ENCODE data around the gene CLEC16A.
"Not testable (repeated sequence)": the region's sequence is repeated elsewhere in the genome, so short reads cannot be mapped to it uniquely, and the experiment has no call there.

The CLEC16A gene

DNA sequence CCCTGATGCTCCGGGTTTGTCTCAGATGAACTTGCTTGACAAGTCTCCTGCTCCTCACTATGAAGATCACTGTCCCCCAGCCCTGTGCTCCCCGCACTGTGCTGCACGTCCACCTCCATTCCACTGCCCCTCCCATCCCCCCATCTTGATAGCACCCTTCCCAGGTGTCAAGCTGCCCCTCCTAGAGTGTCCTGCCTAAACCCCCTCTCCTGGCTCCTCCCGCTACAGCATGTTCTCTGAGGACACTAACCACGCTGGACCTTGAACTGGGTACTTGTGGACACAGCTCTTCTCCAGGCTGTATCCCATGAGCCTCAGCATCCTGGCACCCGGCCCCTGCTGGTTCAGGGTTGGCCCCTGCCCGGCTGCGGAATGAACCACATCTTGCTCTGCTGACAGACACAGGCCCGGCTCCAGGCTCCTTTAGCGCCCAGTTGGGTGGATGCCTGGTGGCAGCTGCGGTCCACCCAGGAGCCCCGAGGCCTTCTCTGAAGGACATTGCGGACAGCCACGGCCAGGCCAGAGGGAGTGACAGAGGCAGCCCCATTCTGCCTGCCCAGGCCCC lies 20.6 kb upstream of the CLEC16A start:
- DNase-seq = peak; percentile 61

DNA sequence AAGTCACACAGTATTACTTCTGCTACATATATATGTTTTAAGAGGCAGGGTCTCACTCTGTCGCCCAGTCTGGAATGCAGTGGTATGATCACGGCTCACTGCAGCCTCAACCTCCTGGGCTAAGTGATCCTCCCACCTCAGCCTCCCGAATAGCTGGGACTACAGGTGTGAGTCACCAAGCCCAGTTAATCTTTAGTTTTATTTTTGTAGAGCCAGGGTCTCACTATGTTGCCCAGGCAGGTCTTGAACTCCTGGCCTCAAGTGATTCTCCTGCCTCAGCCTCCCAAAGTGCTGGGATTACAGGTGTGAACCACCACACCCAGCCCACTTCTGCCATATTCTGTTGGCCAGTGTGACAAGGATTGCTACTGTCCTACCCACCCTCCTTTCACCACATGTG lies 19.1 kb upstream of the CLEC16A start:
- not testable (repeated sequence) for DNase-seq

DNA sequence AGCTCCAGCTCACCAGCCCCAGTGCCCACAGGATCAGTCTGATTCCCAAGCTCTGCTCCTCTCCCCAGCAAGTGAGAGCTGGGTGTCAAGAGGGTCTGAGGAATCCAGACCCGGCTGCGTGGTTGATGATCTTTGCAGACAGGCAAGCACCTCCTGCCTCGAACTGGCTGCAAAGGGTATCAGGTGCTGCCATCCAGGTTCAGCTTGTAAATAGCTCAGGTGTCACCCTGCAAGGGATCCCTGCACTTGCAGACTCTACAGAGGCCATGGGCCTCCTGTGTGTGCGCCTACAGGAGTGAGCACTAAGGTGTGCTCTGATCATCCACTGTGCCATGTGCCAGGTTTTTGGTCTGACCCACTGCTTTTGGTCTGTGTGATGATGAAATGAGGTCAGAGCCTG lies 18.3 kb upstream of the CLEC16A start:
- no peak for DNase-seq

DNA sequence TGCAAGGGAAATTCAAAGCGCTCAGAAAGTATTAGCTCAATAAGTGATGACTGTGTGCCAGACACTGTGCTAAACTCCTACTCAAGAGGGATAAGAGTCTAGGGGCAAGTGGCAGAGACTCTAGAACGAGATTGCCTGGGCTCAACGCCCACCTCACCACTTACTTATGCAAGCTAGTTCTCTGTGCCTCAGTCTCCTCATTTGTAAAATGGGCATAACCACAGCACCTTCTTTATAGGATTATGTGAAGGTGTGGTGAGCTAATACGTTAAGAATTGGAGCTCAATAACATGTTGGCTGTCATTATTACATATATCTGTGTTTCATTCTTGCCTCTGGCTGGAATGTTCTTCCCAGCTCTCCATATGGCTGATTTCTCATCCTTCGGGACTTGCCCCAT lies 17.5 kb upstream of the CLEC16A start:
- no peak for DNase-seq

DNA sequence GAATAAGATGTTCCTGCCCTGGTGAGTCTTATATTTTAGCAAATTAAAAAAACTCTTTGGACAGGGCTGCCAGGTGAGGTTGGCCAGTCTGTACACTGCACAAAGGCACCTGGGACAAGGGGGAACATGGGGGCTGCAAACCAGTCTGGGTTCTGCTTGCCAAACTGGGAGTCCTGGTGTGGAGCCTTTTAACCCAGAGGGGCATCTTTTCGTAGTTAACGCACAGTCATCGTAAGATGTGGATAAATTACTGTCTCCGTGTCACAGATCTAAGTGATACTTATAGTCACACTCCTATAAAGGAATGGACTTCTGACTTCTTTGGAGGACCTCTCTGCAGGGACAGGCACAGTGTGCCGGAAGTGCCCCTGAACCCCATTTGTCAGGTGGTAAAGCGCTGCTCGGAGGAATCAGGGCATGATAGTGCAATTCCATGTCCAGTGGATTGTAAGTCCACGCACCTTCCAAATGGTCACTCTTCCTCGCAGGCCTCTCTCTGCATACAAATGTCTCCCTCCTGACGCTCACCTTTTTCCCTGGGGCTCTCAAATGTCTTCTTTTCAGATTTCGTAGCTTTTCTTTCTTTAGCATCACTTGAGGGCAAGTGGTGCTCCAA lies 16.8 kb upstream of the CLEC16A start:
- no peak for DNase-seq

DNA sequence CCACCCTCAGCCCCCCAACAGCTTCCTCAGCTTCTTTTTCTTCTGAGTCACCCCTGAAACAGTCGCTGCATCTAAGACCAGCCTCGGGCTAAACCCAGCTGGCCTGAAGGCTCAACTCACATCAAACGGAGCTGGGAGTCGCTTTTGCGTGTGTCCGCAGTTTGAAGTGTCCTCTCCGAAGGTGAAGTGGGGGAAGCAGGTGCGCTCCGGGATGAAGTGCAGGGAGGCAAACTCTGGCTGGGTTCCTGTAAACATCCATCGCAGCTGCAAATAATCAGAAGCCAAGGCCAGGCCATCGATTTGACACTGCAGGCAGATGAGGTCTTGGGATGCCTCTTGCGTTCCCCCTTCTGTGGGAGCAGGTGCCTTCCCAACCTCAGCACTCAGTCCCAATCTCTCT lies 15.3 kb upstream of the CLEC16A start:
- DNase-seq = not testable (repeated sequence)

DNA sequence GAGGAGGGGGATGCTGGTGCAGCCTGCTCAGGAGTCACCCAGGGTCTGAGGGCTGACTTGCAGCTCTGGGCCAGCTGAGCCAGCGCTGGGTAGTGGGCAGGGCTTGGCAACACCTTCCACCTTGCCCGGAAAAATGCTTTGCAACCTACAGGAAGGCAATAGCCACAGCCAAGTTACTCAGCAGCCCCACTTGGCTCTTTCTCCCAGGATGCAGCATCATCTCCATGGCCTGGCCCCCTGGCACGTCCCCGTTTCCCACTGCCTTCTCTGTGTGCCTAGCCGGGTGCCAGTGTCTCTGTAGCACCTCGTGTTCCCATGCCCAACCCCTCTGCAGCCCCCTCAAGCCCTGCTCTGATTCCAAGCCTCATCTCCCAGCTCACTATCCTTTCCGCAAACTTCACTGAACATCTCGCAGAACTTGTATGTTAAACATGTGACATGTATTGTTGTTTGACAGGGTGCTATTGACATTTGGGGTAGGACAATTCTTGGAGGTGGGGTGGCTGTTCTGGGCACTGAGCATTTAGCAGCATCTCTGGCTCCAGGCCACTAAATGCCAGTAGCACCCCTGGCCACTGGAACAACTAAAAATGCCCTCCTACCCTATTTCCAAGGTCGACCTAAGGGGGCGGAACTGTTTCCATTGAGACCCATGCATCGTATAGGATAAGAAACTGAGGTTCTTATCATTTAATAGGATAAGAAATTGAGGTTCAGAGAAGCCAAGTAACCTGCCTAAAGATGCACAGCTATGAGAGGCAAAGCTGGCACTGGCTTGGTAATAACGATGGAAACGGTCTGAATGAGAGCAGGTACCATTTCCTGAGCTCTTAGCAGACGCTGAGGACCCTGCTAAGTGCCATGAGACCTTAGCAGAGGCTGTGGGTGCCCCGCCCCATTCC lies 14.3 kb upstream of the CLEC16A start:
- no peak for DNase-seq

DNA sequence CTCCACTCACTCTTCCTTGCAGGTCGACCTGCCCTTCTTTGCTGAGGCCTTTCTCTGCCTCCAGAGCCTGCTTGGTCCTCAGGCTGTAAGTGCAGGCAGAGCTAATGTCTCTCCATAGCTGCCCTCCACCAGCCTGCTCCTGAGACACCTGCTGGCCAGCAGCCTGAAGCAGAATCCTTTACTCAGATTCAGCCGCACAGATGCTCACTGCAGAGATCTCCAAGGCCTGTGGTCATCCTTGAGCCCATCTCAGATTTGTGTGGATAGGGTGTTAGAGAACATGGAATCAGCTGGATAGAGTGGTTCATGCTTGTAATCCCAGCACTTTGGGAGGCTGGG lies 13.6 kb upstream of the CLEC16A start:
- DNase-seq = no peak

DNA sequence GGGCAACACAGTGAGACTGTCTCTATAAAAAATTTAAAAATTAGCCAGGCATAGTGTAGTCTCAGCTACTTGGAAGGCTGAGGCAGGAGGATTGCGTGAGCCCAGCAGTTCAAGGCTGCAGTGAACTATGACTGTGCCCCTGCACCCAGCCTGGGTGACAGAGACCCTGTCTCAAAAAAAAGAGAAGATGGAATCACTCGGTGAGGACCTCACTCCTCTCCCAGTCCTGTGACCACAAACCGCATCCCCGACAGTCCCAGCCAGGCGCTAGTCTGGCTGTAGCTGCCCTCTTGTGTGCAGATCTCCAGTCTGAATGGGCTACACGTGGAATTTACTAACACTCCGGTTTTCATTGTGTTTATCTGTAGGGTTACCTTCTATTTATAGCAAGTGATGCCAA lies 13.2 kb upstream of the CLEC16A start:
- DNase-seq = no peak

DNA sequence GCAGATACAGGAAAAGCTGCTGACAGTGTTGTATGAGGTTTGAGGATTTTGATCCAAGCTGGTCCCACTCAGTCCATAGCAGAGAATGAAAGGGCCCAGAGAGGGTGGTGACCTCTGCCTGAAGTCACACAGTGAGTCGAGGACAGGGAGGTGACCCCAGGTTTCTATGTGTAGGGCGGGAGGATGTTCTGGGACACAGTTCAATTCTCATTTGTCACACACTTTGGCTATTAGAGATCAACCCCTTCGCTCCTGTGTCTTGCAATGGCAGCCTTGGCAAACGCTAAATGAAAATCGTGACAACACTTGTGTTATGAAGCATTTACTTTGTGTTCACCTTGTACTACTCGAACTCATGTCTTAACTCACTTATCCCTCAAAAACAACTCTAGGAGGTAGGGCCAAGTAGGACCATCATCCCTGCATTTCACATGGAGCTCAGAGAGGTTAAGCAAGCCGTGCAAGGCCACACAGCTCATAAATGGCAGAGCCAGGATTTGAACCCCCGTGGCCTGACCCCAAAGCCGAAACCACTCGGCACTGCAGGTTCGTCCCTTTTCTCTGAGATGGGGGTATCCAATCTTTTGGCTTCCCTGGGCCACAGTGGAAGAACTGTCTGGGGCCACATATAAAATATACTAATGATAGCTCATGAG lies 12.3 kb upstream of the CLEC16A start:
- no peak for DNase-seq

DNA sequence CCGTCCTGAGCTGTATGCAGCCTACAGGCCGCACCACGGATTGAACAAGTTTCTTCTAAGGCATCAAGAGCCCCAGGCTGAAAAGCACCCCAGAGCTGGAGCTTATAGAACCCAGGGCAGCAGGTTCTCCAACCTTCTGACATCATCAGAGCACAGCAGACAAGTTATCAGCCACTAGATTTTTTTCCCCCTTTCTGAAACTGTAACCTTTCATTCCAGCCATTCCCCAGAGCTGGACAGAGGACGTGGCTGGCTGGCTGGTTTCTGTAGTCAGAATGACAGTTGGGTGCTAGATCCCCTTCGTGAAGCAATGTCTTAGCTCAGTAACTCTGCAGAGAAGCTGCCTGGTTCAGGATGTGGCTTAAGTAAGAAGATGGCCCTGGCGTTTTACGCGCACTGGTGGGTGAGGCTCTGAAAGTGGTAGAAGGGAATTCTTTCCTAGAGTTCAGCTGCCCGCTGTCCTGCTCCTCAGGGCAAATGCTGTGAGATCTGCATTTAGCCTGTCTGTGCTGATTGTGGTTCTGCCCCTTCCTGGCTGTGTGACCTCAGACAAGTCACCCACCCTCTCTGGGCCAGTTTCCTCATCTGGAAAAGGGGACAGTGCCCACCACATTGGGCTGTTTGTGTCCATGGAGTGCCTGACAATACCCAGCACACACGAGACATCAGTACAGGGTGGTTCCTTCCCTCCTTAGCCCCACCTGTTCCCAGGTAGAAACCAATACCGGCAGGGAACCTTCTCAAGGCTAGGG lies 11.2 kb upstream of the CLEC16A start:
- DNase-seq = no peak

DNA sequence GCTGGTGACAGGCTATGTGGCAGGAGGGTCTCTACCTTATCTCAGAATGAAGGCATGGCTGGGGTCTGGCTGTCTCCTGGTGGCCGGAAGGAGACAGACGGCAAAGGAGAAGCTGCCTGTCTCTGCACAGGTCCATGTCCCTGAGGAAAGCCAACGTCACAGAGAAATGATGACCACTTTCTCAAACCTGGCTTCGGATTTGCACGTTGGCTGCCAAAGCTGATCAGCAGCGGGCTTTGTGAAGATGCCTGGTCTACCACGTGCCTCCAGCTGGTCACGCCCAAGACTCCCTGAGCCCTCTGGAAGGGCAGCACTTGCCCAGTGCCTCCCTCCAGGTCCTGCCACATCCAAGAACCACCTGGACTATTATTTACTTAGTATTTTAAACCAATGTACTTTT lies 10.5 kb upstream of the CLEC16A start:
- no peak for DNase-seq

DNA sequence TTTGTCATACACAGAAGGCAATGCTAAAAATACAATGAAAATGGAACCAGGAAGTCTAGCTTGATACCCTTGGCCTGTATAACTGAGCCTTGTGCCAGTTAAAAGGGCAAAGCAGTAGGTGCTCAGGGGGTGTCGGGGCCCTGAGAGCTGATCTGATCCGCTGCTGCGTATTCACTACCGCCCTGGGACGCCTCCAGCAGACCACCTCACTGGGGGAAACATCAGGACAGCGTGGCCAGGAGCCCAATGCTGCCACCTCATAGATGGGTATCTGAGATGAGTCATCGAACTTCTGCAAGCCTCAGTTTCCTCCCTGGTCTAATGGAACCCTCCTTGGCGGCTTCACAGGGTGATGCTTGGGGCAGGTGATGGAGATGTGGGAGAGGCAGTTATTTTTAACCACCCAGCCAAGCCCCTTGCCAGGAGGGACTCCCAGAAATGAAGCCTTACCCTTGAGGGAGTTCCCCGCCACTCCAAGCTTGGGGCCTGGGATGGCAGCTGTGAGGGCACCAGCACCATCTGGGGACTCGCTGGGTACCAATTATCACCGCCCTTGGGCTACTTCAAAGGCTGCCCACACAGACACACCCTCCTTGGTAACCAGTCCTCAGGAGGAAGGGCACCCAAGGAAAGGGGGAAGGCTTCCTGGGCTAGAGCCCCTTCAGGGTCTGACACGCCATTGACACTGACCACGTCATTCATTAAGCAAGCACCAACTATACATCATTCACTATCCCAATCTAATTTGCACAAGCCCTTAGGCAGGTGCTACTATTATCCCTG lies 9.8 kb upstream of the CLEC16A start:
- DNase-seq = no peak

DNA sequence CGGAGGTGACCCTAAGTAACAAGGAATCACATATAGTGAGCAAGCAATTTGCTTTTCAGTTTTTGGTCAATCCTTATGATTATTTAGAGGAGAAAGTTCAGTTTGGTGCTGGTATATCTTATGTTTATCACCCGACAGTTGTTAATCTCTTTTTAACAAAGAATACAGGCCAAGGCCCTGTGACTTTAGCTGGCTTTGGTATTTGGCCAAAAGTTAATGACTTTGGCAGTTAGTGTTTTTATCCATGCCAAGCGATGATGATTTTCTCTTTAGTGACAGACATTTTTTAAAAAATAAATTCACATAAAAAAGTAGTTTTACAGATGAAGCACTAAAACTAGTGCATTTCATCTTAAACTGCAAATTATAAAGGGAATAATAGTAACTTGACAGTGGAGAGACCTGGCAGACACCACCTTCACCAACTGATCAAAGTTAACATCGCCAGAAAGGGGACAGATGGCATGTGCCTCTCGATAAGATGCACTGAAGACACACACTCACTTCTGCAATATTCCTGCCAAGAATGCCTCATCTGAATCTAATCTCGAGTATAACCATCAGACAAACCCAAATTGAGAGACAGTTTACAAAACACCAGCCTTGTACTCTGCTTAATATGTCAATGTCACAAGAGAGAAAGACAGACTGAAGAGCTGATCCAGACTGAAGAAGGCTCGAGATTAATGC lies 9.0 kb upstream of the CLEC16A start:
- DNase-seq = no peak

DNA sequence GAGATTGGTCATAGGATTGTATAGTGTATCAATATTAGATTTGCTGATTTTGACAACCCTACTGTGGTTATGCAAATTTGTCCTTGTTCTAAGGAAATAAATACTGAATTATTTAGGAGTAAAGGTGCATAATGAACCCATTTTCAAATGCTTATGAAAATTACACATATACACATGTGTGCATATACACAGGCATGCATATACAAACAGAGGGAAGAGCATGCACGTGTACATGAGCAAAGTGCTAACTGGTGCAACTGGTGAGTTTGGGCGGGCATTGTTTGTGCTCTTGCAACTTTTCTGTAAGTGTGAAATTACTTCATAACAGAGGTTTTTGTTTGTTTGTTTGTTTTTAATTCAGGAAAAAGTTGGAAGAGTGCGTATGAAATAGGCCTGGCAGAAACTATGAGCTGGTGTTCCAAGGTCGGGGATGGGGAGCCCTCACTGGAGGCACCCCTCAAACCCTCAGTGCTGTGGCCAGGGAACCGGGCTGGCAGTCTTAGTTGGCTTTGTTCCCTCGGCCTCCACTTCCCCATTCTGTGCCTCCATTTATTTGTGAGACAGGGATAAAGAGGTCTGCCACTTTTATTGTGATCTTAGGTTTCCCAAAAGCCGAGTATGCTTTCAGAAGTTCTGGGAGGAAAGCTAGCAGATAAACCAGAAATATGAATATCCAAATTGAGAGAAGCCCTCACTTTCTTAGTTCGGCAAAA lies 7.9 kb upstream of the CLEC16A start:
- no peak for DNase-seq

DNA sequence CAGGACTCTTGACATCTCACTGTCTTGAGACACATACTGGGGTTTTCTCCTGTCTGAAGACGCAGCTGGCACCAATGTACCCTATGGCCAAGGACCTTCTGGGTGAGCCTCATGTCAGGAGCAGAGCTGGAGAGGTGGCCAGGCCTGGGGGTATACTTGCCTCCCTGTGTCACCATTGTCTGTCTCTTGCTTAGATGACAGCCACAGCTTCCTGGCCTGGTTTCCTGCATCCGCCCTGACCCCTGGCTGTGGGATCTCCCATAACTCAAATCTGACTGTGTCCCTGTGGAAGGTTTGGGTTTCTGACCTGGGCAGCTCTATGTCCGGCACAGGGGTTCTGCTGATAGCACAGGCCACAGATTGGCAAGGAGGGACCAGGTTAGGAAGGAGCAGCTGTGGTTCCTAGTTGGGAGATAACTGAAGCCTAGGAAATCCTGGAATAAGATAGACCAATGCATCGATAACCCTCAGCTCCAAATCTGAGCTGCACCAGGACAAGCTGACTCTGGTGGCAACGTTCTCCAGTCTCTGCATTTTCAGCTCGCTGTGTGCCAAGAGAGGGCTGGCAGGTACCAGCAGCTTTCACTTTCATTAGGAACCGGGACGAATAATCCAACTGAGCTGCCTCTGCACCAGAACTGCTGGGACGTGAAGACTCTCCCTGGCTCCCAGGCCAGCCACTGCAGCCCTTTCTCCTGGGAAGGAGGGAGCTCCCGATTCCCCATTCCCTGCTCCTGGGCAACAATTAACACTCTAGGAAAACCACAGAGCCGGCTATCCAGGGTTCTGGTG lies 7.1 kb upstream of the CLEC16A start:
- DNase-seq = peak; percentile 59

DNA sequence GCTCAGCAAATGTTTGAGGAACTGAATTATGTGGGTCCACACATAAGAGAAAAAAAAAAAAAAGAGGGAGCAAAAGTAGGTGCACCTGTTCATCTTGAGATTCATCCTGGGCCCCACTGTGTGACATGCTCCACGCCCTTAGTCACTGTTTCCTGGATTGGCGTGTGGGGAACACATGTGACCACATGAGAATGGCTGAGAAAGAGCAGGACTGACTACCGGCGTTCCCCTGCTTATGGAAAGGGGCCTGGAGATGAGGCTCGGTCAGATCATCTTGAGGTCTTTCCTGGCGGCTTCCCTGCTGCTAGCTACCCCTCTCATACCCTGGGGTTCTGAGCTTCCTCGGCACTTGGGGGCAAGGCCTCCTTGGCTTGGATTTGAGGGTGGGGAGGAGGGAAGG lies 6.0 kb upstream of the CLEC16A start:
- DNase-seq = no peak

DNA sequence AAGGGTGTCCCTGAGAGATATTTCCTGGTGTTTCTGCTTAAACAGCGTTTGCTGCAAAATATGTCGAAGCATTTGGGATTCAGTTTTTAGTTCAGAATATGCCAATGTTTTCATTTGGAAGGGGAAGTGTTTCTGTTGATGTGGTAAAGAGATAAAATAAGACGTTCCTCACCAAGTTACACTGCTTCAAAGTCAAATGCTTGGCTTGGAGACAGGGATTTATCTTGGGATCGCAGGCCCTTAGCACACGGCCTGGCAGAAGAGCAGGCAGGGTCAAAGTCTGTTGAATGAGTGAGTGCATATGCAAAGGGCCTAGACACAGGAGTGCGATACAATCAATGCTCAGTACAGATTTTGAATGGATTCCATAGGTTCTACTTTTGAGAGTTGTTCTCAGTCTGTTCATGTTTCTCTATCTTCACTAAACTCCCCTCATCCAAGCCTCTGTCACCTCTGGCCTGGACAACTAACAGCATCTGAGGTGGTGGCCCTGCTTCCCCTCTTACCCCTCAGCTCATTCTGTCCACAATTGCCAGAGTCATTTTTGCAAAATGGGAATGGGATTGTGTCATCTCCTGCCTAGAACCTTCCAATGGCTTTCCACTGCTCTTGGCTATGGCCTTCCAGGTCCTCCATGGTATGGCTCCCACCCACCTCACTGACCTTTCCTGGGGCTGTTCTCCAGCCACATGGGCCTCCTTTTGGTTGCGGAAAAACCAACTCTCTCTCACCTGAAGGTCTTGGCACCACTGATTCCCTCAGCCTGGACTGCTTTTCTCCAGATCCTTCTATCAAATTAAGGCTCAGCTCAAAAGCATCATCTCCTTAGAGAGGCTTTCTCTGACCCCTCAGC lies 5.3 kb upstream of the CLEC16A start:
- DNase-seq = no peak

DNA sequence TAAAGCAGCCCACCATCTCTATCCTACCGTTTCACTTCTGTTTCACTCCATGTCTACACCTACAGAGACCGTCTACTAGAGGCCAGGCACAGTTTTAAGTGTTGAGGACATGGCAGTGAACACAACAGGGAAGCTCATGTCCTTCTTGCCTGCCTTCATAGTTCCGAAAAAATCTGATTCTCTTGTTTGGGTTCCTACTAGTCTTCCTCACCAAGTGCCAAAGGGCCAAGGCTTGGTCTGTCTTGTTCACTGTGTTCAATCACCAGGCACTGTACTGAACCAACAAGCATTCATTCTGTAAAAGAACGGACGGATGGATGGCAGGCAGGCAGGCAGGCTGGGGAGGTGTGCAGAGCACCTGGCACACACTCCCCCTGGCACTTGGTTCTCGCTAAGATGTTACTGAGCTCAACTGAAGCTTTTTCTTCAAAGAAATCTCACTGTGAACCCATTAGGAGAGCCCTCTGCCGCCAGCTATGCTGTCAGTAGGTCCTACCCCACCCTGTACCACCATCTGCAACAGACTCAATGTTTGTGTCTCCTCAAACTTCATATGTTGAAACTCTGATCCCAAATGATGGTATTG lies 4.6 kb upstream of the CLEC16A start:
- no peak for DNase-seq

Data from midbrain (tissue), 1 donor.